ENCODE results near the gene IL1A. TPM values are rescaled to one million over a fixed set of nuclear protein-coding genes. Genes with fewer than 3 reads are reported as not detected.
A peak's percentile ranks its signal among the peaks of the same experiment; 100 is the strongest.

Gene IL1A
- total and polyA plus RNA-seq, 4 donors = 1.1 to 15.5 (median 2.4) TPM

GRCh38 chr2:112727276-112728028 lies 56.8 kb downstream of the IL1A start:
- no peak for DNase-seq
- TF ChIP-seq CTCF (IDR thresholded peaks at IDR 0.05; ENCODE audit: control extremely low read depth, extremely low read depth) = no peak
- H3K27ac ChIP-seq (ENCODE audit: low read depth in 1 of 2, low read length in 1 of 2) = no peak overlapping the region
- H3K36me3 ChIP-seq (ENCODE audit: control insufficient read depth in 4 of 4, insufficient read depth in 4 of 4, low read length in 4 of 4) = no peaks in the 10 kb centered on the region
- H3K9me3 ChIP-seq (ENCODE audit: control insufficient read depth in 4 of 4, insufficient read depth in 3 of 4, low read length in 3 of 4) = no peaks in the 10 kb centered on the region
- ATAC-seq (ENCODE audit: insufficient read depth, low FRiP score) = no peak
- H3K9ac ChIP-seq (ENCODE audit: insufficient read depth in 1 of 2, low read length in 2 of 2) = no peak overlapping the region
- 89 to 92% methylated on average over 19 of the region's 19 CpGs for WGBS, 2 donors
- no peaks in the 10 kb centered on the region for H3K27me3 ChIP-seq (ENCODE audit: control insufficient read depth in 3 of 3, insufficient read depth in 3 of 3, low read length in 2 of 3)
- peaks cover 0 to 9% (median 0%) of the 10 kb centered on the region in 5 donors for H3K4me1 ChIP-seq (ENCODE audit: control insufficient read depth in 5 of 5, insufficient read depth in 5 of 5, low read length in 5 of 5)
- H3K4me3 ChIP-seq = no peak overlapping the region

- peak; percentile 95 for ATAC-seq (ENCODE audit: insufficient read depth, low FRiP score)
Measured at GRCh38 chr2:112726487-112727190, 57.7 kb downstream of the IL1A start.

GRCh38 chr2:112725545-112726457 lies 58.5 kb downstream of the IL1A start:
- H3K4me3 ChIP-seq = no peak overlapping the region
- ATAC-seq (ENCODE audit: insufficient read depth, low FRiP score) (no peak), DNase-seq (no peak)
- H3K36me3 ChIP-seq (ENCODE audit: control insufficient read depth in 4 of 4, insufficient read depth in 4 of 4, low read length in 4 of 4) = no peaks in the 10 kb centered on the region
- H3K9me3 ChIP-seq (ENCODE audit: control insufficient read depth in 4 of 4, insufficient read depth in 3 of 4, low read length in 3 of 4) = no peaks in the 10 kb centered on the region
- WGBS, 2 donors = 90 to 92% methylated on average over 15 of the region's 15 CpGs
- no peak overlapping the region for H3K9ac ChIP-seq (ENCODE audit: insufficient read depth in 1 of 2, low read length in 2 of 2)
- H3K4me1 ChIP-seq (ENCODE audit: control insufficient read depth in 5 of 5, insufficient read depth in 5 of 5, low read length in 5 of 5) = peaks cover 0 to 9% (median 0%) of the 10 kb centered on the region in 5 donors
- H3K27me3 ChIP-seq (ENCODE audit: control insufficient read depth in 3 of 3, insufficient read depth in 3 of 3, low read length in 2 of 3) = no peaks in the 10 kb centered on the region
- no peak for TF ChIP-seq CTCF (IDR thresholded peaks at IDR 0.05; ENCODE audit: control extremely low read depth, extremely low read depth)
- no peak overlapping the region for H3K27ac ChIP-seq (ENCODE audit: low read depth in 1 of 2, low read length in 1 of 2)

More at GRCh38 chr2:112726487-112727190, 57.7 kb downstream of the IL1A start:
- Histone ChIP-seq H3K4me3 (no peak overlapping the region), H3K9ac (ENCODE audit: insufficient read depth in 1 of 2, low read length in 2 of 2) (no peak overlapping the region), H3K9me3 (ENCODE audit: control insufficient read depth in 4 of 4, insufficient read depth in 3 of 4, low read length in 3 of 4) (no peaks in the 10 kb centered on the region), H3K27me3 (ENCODE audit: control insufficient read depth in 3 of 3, insufficient read depth in 3 of 3, low read length in 2 of 3) (no peaks in the 10 kb centered on the region), H3K27ac (ENCODE audit: low read depth in 1 of 2, low read length in 1 of 2) (no peak overlapping the region), H3K36me3 (ENCODE audit: control insufficient read depth in 4 of 4, insufficient read depth in 4 of 4, low read length in 4 of 4) (no peaks in the 10 kb centered on the region), H3K4me1 (ENCODE audit: control insufficient read depth in 5 of 5, insufficient read depth in 5 of 5, low read length in 5 of 5) (peaks cover 0 to 9% (median 0%) of the 10 kb centered on the region in 5 donors)
- peak; percentile 88 to 91 (median 91) for DNase-seq
- WGBS, 2 donors = 34 to 35% methylated on average over 19 of the region's 19 CpGs
- peak; percentile 98 for TF ChIP-seq CTCF (IDR thresholded peaks at IDR 0.05; ENCODE audit: control extremely low read depth, extremely low read depth)
